GM21723 (cell line): ENCODE results near the gene DCDC2.
"Not testable (repeated sequence)": the region's sequence is repeated elsewhere in the genome, so short reads cannot be mapped to it uniquely, and the experiment has no call there.

Experiments
- ATAC-seq: cut with Tn5 transposase; IDR thresholded peaks from one replicate; pipeline ENCODE4 v1.9.1; 2021; ENCODE audit warnings: mild to moderate bottlenecking, moderate library complexity; ENCODE audit not compliant: unreplicated experiment

The DCDC2 gene

DNA sequence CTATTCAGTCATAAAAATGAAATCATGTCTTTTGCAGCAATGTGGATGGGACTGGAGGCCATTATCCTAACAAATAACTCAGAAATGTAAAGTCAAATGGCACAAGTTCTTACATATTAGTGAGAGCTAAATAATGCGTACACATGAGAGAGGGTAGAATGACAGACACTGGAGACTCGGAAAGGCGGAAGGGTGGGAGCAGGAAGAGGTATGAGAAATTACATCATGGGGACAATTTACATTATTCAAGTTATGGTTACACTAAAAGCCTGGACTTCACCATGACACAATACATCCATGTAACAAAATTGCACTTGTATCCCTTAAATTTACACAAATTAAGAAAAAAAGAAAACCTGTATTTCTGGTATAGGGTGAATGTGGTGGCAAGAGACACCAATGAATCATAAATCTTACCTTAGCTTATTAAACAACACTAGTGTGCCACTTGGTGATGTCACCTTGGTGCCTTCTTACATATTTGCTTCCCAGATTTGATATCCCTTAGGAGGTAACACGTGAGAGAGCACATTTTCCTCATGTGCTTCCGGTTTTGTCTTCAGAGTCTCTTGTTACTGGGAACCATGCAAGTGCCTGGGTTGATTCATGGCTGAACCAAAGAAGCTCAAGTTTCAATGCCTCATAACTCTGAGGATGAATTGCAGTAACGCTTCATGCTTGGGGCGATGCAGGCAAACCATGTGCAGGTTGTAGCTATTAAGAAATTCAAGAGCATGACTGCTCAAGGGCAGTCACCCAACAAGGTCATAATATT lies 84.6 kb downstream of the DCDC2 start:
- ATAC-seq: no peak

DNA sequence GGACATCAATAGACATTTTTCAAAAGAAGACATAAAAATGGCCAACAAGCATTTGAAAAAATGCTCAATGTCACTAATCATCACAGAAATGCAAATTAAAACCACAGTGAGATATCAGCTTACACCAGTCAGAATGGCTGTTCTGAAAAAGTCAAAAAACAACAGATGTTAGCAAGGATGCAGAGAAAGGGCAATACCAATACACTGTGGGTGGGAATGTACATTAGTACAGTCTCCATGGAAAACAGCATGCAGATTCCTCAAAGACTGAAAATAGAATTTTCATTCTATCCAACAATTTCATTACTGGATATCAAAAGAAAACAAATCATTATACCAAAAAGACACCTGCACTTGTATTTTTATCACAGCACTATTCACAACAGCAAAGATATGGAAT lies 85.3 kb downstream of the DCDC2 start:
- ATAC-seq: no peak

DNA sequence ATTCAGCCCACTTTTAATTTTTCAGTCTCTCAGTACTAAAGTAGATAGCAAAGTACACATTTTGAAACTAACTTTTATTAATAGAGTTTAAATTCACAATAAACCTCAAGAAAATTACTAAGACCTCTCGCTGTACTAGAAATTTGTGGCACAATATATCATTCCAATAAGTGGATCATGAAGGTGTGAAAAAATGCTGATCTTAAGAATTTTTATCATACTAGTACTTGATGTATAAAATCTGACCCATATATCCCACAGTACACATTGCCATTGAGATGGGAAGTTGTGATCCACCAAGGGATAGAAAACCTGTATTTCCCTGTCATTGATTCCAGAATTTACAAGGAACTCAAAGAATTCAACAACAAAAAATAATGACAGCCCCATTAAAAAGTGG lies 85.7 kb downstream of the DCDC2 start:
- no peak for ATAC-seq

DNA sequence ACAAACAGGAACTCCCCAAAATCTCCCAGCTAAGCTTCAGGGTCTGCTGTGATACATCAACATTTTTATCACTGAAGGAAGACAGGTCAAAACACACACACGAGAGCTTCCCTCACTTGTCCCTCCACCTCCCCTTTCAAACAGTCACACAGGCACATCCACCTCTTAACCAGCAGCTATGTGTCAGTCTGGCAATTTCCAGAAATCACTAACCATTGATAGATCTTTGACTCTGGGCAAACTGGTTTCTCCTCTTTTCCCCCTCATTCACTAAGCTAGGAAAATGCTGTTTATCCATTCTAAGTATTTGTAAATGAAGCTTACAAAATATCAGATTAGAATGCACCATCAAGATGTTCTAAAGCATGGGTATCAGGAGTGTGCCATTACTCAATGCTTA lies 87.8 kb downstream of the DCDC2 start:
- no peak for ATAC-seq

DNA sequence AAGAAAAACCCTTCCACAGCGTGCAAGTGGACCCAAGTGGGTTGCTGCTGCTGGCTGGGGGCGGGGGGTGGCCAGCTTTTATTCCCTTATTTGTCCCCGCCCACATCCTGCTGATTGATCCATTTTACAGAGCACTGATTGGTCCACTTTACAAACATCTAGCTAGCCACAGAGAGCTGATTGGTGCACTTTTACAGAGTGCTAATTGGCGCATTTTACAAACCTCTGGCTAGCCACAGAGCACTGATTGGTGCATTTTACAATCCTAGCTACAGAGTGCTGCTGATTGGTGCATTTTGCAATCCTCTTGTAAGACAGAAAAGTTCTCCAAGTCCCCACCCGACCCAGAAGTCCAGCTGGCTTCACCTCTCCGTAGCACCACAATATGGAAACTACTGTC lies 99.6 kb downstream of the DCDC2 start:
- ATAC-seq: not testable (repeated sequence)

DNA sequence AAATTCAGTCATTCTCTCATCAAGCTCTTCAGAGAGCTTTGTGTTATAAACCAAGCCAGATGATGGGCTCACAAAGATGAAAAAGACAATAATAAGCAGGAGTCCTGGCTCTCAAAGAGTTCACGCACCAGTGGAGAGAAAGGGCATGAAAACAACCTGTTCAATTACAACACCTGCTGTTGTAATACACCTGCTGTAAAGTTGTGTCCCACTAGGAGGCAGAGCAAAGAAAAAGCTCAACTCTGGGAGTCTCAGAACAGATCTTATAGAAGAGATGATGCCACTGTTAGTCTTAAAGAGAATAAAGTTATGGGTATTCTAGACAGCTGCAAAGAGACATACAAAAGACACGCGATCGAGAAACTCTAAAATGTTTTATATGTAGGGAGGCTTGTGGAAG lies 100.6 kb downstream of the DCDC2 start:
- no peak for ATAC-seq

DNA sequence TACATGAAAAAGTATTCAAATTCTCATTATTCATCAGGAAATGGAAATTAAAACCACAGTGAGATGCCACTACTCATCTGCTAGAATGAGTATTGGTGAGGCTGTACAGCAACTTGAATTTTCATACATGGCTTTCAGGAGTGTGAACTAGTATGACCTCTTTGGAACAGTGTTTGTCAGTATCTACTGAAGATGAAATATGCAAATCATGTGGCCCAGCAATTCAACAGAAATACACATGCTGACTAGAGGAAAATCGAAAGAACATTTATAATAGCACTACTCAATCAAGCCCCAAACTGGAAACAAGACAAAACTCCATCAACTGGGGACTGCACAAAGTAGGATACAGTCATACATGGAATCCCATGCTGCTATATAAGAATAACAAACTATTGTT lies 102.2 kb downstream of the DCDC2 start:
- ATAC-seq: peak; percentile 83

DNA sequence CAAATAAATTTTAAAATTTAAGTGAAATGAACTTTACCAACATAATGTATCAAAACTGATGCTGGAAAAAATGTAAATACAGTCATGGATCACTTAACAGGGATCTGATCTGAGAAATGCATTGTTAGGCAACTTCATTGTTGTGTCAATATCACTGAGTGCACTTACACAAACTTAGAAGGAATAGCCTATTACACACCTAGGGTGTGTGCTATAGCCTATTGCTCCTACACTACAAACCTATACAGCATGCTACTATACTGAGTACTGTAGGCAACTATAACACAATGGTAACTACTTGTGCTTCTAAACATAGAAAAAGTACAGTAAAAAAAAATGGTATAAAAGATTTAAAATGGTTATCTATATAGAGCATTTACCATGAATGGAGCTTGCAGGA lies 104.5 kb downstream of the DCDC2 start:
- no peak for ATAC-seq

DNA sequence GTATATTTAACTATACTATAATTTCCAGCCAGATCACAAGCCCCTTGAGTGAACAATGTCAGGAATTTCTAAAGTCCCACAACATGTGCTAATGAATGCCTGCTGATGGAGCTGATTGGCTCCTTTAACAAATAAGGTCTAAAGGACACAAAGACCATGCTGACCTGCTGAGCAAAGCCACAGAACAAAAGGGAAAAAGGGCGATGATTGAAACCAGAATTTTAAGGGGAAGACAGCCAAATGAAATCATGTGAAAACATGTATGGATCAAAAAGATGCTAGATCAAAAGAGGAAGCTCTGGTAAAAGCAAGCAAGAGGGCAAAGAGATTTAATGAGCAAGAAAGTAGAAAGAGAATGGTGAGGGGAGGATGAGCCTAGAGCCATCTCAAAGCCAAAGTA lies 105.6 kb downstream of the DCDC2 start:
- ATAC-seq: no peak

DNA sequence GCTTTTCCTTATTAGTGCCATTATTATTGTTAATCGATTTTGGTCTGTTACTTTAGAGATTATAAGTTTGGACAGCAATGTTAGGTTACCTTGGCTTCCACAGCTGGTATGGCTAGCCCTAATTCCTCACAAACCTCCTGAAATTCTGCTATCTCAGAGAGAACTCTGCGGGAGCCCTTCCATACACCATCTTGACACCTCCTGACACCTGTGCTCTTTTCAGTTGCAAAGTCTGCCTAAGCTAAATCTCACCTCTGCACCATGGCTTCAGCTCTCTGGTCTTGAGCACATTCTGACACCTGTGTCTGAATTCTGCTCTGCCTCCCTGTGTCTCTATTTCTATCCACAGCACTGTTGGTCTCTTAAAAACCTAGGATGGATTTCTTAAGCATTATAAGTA lies 106.5 kb downstream of the DCDC2 start:
- ATAC-seq: no peak

DNA sequence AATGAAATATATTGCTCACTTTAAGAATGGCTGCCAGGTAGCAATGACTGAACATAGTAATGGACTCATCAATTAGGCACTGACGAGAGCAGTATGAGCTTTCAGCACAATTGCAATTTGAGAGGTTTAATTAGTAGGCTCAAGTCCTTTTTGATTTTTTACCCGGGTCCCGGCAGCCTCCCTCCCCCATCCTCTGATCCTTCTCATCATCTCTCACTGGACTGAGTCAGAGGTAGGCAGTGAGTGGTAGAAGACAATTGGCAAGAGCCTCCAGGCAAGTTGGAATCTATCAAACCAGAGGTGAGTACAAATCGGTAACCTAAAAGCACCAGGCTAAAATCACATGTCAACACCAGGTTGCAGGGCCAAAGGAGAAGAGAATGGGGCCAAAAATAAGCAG lies 107.9 kb downstream of the DCDC2 start:
- ATAC-seq: no peak

DNA sequence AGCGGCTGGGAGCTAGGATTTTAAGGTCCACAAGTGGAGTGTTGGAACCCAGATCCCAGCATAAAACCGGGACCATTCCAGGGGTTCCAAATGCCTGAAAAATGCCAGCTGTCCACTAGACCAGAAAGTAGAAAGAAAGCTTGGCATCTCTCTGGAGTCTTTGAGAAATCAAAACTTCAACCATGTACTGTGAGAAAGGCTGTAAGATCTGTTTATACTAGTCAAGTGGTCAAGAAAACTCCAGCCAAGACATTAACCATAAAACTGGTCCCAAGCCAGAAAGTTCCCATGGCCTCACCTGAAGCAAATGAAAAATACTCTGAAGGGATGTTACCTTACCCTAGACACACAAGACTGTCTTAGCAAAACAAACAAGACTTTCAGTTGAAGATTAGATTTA lies 112.6 kb downstream of the DCDC2 start:
- no peak for ATAC-seq

DNA sequence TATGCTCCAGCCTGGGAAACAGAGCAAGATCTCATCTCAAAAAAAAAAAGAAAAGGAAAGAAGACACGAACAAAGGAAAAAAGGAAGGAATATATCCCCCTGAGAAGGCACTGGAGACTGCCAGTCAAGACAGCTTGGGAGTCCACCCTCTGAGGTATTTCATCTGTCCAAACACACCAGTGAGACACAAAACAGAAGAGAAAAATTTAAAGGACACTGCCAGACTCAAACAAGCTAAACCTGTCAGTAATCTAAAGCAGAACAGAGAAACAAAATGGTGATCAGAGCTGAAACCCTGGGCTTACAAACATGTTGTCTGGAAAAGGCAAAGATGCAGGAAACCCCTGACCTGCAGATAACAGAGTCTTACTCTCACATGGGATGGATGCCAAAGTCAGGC lies 114.9 kb downstream of the DCDC2 start:
- no peak for ATAC-seq

DNA sequence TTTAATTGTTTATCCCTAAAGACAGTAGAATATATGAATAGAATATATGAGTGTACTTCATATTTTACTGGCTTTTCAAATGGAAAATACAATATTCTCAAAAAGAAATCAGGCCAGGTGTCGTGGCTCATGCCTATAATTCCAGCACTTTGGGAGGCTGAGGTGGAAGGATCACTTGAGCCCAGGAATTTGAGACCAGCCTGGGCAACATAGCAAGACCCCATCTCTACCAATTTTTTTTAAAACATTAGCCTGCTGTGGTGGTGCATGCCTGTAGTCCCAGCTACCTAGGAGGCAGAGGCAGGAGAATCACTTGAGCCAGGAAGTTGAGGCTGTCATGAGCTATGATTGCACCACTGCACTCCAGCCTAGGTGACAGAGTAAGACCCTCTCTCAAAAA lies 116.1 kb downstream of the DCDC2 start:
- not testable (repeated sequence) for ATAC-seq

DNA sequence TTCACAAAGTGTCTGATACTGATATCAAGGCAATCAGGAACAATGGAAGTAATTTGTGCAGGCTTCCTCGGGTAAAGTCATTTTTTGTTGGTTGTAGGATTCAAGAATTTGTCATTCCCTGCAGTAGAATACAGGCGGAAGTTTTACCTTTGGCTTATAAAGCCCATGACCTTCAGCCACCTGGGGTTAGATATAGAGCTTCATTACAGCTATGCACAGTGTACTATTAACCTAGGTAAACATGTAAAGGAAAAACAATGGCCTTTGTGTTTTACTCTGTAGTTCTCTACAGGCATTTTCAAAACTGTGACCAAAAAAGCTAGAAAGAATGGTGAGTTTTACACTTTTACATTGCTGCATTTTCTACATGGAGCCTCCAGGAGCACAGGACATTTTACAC lies 116.9 kb downstream of the DCDC2 start:
- ATAC-seq: no peak

DNA sequence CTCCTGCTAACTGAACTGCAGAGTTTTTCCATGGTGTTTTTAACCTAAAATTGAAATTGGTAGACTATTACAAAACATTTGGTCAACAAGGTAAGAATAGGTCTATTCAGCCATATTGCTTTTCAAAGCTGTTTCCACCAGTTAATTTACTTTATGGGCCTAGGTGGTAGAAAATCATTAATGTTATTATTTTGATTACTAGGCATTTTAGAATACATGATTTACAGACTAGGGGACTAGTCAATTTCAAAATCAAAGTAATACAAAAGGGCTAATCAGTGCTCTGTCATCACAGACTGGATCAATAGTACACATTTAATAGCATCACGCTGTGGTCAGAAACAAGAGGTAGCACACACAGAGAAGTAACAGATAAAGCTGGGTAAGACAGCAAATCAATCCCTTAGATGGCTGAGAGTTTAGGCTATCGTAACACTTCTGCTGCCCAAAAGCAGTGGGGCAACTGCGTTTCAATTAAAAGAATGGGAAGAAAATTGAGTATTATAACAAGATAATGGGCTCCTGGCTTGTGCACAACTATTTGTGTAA lies 117.4 kb downstream of the DCDC2 start:
- no peak for ATAC-seq

DNA sequence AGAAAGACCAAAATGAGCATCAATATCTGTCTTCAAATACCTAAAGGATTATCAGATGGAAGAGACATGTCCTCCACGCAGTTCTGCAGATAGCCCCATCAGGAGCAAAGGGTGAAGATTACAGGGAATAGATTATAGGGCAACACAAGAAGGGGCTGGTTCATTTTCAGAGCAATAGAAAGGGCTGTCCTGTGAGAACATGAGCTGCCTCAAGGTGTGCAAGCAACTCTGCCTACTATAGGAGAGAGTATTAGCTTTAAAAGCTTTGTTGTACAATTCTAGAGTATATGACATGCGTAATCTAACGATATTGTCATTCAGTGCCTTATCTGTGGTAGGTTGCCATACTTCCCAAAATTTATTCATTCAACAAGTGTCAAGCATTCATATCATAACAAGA lies 119.2 kb downstream of the DCDC2 start:
- no peak for ATAC-seq

DNA sequence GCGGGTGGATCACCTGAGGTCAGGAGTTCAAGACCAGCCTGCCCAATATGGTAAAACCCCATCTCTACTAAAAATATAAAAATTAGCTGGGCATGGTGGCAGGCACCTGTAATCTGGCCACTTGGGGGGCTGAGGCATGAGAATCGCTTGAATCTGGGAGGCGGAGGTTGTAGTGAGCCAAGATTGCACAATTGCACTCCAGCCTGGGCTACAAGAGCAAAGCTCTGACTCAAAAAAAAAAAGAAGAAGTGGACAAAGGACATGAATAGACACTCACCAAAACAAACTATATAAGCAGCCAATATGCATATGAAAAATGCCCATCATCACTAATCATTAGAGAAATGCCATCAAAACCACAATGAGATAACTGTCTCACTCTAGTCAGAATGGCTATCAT lies 121.1 kb downstream of the DCDC2 start:
- not testable (repeated sequence) for ATAC-seq

DNA sequence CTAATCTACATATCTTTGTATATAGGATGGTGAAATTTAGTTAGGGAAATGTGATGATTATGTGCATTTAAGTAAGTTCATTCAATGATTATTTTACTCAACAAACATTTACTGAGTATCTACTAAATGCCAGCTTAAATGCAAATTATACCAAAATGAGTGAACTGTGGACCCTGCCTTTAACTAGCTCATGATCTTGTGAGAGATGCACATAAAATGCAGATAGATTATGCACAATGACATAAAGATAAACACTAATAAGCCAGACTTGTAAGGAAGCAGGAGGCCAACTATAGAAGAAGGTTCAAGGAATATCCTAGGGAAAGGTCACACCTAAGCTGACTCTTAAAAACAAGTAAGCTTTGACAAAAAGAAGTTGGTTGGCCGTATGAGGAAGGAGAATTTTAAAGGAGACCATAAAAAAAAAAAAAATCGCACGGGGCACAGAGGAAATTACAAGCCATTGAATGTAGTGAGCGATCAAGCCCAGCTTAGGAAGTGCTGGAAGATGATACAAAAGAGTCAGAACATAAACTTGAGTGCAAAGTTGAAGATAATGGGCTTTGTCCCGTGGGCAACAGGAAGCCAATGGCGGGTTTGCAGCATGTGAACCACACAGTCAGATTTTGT lies 123.9 kb downstream of the DCDC2 start:
- ATAC-seq: no peak

DNA sequence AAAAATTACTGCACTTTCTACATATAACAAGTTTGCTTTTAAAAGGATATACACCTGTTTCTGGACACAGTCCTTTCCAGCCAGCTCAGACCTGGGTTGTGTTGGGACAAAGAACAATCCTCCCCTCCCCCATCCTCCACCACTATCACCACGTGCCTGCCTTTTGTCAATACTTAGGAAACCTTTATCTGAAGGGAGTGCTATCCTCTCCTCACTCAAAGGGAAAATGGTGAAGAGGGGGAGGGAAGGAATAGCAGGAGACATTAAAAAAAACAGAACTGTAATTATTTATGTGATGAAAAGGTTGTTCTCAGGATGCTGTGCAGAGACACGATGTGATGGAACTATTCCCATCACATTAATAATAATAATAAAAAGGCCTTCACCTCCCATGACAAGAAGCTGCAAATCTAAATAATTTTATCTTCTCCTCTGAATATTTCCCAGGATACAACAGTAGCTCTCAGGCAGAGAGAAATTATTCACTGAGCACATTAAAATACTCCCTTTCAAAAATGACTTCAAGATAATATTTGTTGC lies 126.4 kb downstream of the DCDC2 start:
- ATAC-seq: no peak

DNA sequence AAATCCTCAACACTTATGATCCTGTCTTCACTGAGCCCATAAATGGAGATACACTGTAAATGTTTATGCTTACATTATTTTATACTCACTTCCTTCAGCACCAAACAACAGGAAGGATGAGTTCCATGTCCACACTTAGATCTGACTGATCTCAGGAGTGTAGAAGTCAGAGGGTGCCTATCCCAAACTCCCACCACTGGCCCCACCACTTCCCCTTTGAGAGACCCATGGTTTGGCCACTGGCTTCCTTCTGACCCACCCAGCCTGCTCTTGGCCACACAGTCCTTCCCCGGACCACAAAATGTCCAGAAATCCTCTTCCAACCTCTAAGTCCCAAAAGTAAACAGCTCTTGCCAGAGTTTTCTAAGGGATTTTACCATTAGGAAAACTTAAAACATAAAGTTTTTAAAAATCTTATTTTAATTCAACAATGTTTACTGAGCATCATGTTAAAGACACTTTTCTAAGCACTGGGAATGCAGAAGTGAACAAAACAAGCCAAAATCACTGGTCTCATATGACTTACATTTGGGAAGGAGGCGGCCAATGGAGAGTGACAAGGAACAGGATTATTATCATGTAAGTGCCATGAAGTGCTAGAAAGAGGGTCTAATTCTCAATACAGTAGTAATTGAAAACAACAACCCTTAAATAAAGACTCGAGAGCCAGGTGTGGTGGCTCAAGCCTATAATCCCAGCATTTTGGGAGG lies 128.0 kb downstream of the DCDC2 start:
- ATAC-seq: no peak
